CD8-positive, alpha-beta memory T cell (primary cell): Measurements from ENCODE around the gene GRID1. TPM values are rescaled to one million over a fixed set of nuclear protein-coding genes. Genes with fewer than 3 reads are reported as not detected.

Experiments used
- CTCF ChIA-PET: fragments of 350-600 bp; sonication (Branson Sonifier 250); formaldehyde crosslinking; loops from one replicate; lab custom pipeline; 2021; ENCODE audit warnings: antibody characterized with exemption; lab: Charles Lee
- POLR2A ChIA-PET: fragments of 350-600 bp; sonication (Branson Sonifier 250); formaldehyde crosslinking; loops from one replicate; lab custom pipeline; 2021; ENCODE audit warnings: antibody characterized with exemption; lab: Charles Lee
- DNase-seq, 5 donors: peaks; one replicate each; pipeline versions ENCODE4 v3.0.0 to v3.0.0-alpha.2; 2020 to 2022; ENCODE audit warnings: mixed read lengths in 1 of 5
- H3K27ac ChIP-seq: one replicate; pipeline ENCODE4 v1.7.0; 2013; ENCODE audit warnings: low read depth, mild to moderate bottlenecking, low read length, moderate library complexity
- H3K27me3 ChIP-seq: 2 replicates; pipeline ENCODE4 v1.7.0; 2013; ENCODE audit warnings: low read length, mild to moderate bottlenecking; ENCODE audit not compliant: insufficient read depth, poor library complexity, severe bottlenecking
- H3K36me3 ChIP-seq: 2 replicates; pipeline ENCODE4 v1.7.0; 2013; ENCODE audit warnings: mild to moderate bottlenecking, low read length, moderate library complexity; ENCODE audit not compliant: insufficient read depth
- H3K4me1 ChIP-seq: 2 replicates; pipeline ENCODE4 v1.7.0; 2013; ENCODE audit warnings: mild to moderate bottlenecking, low read length, moderate library complexity; ENCODE audit not compliant: insufficient read depth
- H3K4me3 ChIP-seq: 2 replicates; pipeline ENCODE4 v1.7.0; 2013; ENCODE audit warnings: mild to moderate bottlenecking, low read length
- H3K9me3 ChIP-seq: 2 replicates; pipeline ENCODE4 v1.7.0; 2013; ENCODE audit warnings: mild to moderate bottlenecking, low read length
- H3K27ac Mint-ChIP-seq, 8 donors: one replicate each; pipeline ENCODE4 v1.8.0; 2020 to 2021; ENCODE audit warnings: mixed read lengths in 8 of 8, mild to moderate bottlenecking in 6 of 8, inconsistent platforms in 3 of 8, moderate library complexity in 3 of 8
- H3K27me3 Mint-ChIP-seq, 2 donors: one replicate each; pipeline ENCODE4 v1.8.0; 2020 to 2021; ENCODE audit warnings: mixed read lengths in 2 of 2, mild to moderate bottlenecking in 1 of 2, moderate library complexity in 1 of 2
- H3K36me3 Mint-ChIP-seq, 3 donors: one replicate each; pipeline ENCODE4 v1.8.0; 2020 to 2021; ENCODE audit warnings: mixed read lengths in 3 of 3, inconsistent platforms in 1 of 3, mild to moderate bottlenecking in 1 of 3
- H3K4me1 Mint-ChIP-seq, 3 donors: one replicate each; pipeline ENCODE4 v1.8.0; 2020 to 2021; ENCODE audit warnings: mixed read lengths in 3 of 3, inconsistent platforms in 1 of 3, mild to moderate bottlenecking in 1 of 3
- H3K4me3 Mint-ChIP-seq, 7 donors: one replicate each; pipeline ENCODE4 v1.8.0; 2020 to 2021; ENCODE audit warnings: mixed read lengths in 7 of 7, mild to moderate bottlenecking in 6 of 7, moderate library complexity in 4 of 7, inconsistent platforms in 2 of 7
- H3K9me3 Mint-ChIP-seq, 5 donors: one replicate each; pipeline ENCODE4 v1.8.0; 2020 to 2022; ENCODE audit warnings: mixed read lengths in 5 of 5, mild to moderate bottlenecking in 3 of 5, moderate library complexity in 2 of 5, inconsistent platforms in 1 of 5
- polyA plus RNA-seq: library from polyadenylated mRNA; unstranded; fragments of 300-500 nt; fragmentation: Illumina TruSeq; gene quantifications from one replicate; pipeline ENCODE4 v1.2.3, GENCODE V29; 2021
- total RNA-seq, 2 experiments: library from RNA; stranded (reverse); gene quantifications; one replicate each; pipeline ENCODE4 v1.2.3, GENCODE V29; 2021

Gene GRID1
- total and polyA plus RNA-seq, 3 experiments from 2014 or later, result not detected

GRCh38 chr10:85617751-85618546 is 748.6 kb downstream of the GRID1 start:
- no peaks in the 10 kb centered on the region for H3K36me3 Mint-ChIP-seq
- Histone ChIP-seq H3K27ac (no peak overlapping the region), H3K36me3 (no peaks in the 10 kb centered on the region), H3K4me1 (peaks cover 25% of the 10 kb centered on the region), H3K4me3 (no peak overlapping the region), H3K27me3 (no peaks in the 10 kb centered on the region), H3K9me3 (no peaks in the 10 kb centered on the region)
- peaks cover 0 to 4% of the 10 kb centered on the region in 2 donors for H3K27me3 Mint-ChIP-seq
- H3K9me3 Mint-ChIP-seq, result no peaks in the 10 kb centered on the region
- H3K27ac Mint-ChIP-seq, result no peak overlapping the region
- no peak for DNase-seq
- POLR2A ChIA-PET, result no interaction called here
- H3K4me3 Mint-ChIP-seq, result no peak overlapping the region
- peaks cover 17 to 26% (median 26%) of the 10 kb centered on the region in 3 donors for H3K4me1 Mint-ChIP-seq
- CTCF ChIA-PET, result no interaction called here

GRCh38 chr10:85615556-85615955 is 751.0 kb downstream of the GRID1 start:
- CTCF ChIA-PET, result no interaction called here
- Histone ChIP-seq H3K27ac (no peak overlapping the region), H3K4me3 (no peak overlapping the region), H3K27me3 (no peaks in the 10 kb centered on the region), H3K36me3 (no peaks in the 10 kb centered on the region), H3K9me3 (no peaks in the 10 kb centered on the region), H3K4me1 (peaks cover 42% of the 10 kb centered on the region)
- no peaks in the 10 kb centered on the region for H3K36me3 Mint-ChIP-seq
- H3K27ac Mint-ChIP-seq, result no peak overlapping the region
- no peaks in the 10 kb centered on the region for H3K9me3 Mint-ChIP-seq
- H3K4me1 Mint-ChIP-seq, result peaks cover 37 to 49% (median 48%) of the 10 kb centered on the region in 3 donors
- POLR2A ChIA-PET, result no interaction called here
- peaks cover 0 to 4% of the 10 kb centered on the region in 2 donors for H3K27me3 Mint-ChIP-seq
- no peak for DNase-seq
- no peak overlapping the region for H3K4me3 Mint-ChIP-seq

GRCh38 chr10:85614981-85615380 is 751.6 kb downstream of the GRID1 start:
- H3K36me3 ChIP-seq, result no peaks in the 10 kb centered on the region
- peaks cover 42% of the 10 kb centered on the region for H3K4me1 ChIP-seq
- no peaks in the 10 kb centered on the region for H3K36me3 Mint-ChIP-seq
- no peaks in the 10 kb centered on the region for H3K9me3 ChIP-seq
- H3K4me3 ChIP-seq, result no peak overlapping the region
- no peak for DNase-seq
- H3K4me3 Mint-ChIP-seq, result no peak overlapping the region
- POLR2A ChIA-PET, result no interaction called here
- no peak overlapping the region for H3K27ac Mint-ChIP-seq
- H3K27ac ChIP-seq, result no peak overlapping the region
- peaks cover 38 to 55% (median 53%) of the 10 kb centered on the region in 3 donors for H3K4me1 Mint-ChIP-seq
- H3K27me3 Mint-ChIP-seq, result no peaks in the 10 kb centered on the region
- CTCF ChIA-PET, result interaction anchor here (1.4 kb wide), 1 partner anchor 8 kb away, joined by 4 read pairs; no protein-coding TSS in a partner anchor
- H3K9me3 Mint-ChIP-seq, result no peaks in the 10 kb centered on the region
- no peaks in the 10 kb centered on the region for H3K27me3 ChIP-seq

GRCh38 chr10:85614566-85614965 is 752.0 kb downstream of the GRID1 start:
- Histone ChIP-seq H3K36me3 (no peaks in the 10 kb centered on the region), H3K27ac (no peak overlapping the region), H3K9me3 (no peaks in the 10 kb centered on the region), H3K4me3 (no peak overlapping the region), H3K4me1 (peaks cover 42% of the 10 kb centered on the region), H3K27me3 (no peaks in the 10 kb centered on the region)
- Mint-ChIP-seq H3K36me3 (no peaks in the 10 kb centered on the region), H3K27ac (no peak overlapping the region), H3K9me3 (no peaks in the 10 kb centered on the region), H3K4me3 (peak overlapping the region in 3 of 7 donors; percentile 1 to 10 (median 6)), H3K27me3 (no peaks in the 10 kb centered on the region), H3K4me1 (peaks cover 38 to 59% (median 57%) of the 10 kb centered on the region in 3 donors)
- ChIA-PET CTCF (interaction anchor here (1.4 kb wide), 1 partner anchor 9 kb away, joined by 4 read pairs; no protein-coding TSS in a partner anchor), POLR2A (no interaction called here)
- DNase-seq, result peak in 1 of 5 donors; percentile 7

GRCh38 chr10:85613391-85613790 is 753.2 kb downstream of the GRID1 start:
- H3K9me3 ChIP-seq, result no peaks in the 10 kb centered on the region
- H3K9me3 Mint-ChIP-seq, result peaks cover 0 to 2% (median 0%) of the 10 kb centered on the region in 5 donors
- peaks cover 38 to 59% (median 57%) of the 10 kb centered on the region in 3 donors for H3K4me1 Mint-ChIP-seq
- H3K27ac Mint-ChIP-seq, result peak overlapping the region in 1 of 8 donors; percentile 19
- no peaks in the 10 kb centered on the region for H3K36me3 Mint-ChIP-seq
- H3K27ac ChIP-seq, result no peak overlapping the region
- H3K4me3 Mint-ChIP-seq, result peak overlapping the region in 3 of 7 donors; percentile 0 to 70 (median 43)
- H3K4me3 ChIP-seq, result no peak overlapping the region
- H3K4me1 ChIP-seq, result peaks cover 42% of the 10 kb centered on the region
- H3K36me3 ChIP-seq, result no peaks in the 10 kb centered on the region
- DNase-seq, result no peak
- H3K27me3 Mint-ChIP-seq, result no peaks in the 10 kb centered on the region
- H3K27me3 ChIP-seq, result no peaks in the 10 kb centered on the region
- POLR2A ChIA-PET, result no interaction called here
- CTCF ChIA-PET, result interaction anchor here (0.9 to 1.5 kb wide), 2 partner anchors 9 to 23 kb away, joined by 3 to 4 read pairs; no protein-coding TSS in a partner anchor

- Histone ChIP-seq H3K27ac (no peak overlapping the region), H3K9me3 (no peaks in the 10 kb centered on the region), H3K27me3 (no peaks in the 10 kb centered on the region), H3K36me3 (no peaks in the 10 kb centered on the region), H3K4me3 (peak overlapping the region; percentile 40), H3K4me1 (peaks cover 42% of the 10 kb centered on the region)
- Mint-ChIP-seq H3K9me3 (peaks cover 0 to 3% (median 0%) of the 10 kb centered on the region in 5 donors), H3K4me1 (peaks cover 38 to 59% (median 57%) of the 10 kb centered on the region in 3 donors), H3K36me3 (no peaks in the 10 kb centered on the region), H3K4me3 (peak overlapping the region; percentile 4 to 89 (median 70)), H3K27me3 (no peaks in the 10 kb centered on the region), H3K27ac (peak overlapping the region in 6 of 8 donors; percentile 42 to 92 (median 64))
- ChIA-PET POLR2A (interaction anchor here (0.8 kb wide), 1 partner anchor 19 kb away, joined by 4 read pairs; no protein-coding TSS in a partner anchor), CTCF (interaction anchor here (1.5 to 1.6 kb wide), 2 partner anchors 10 to 19 kb away, joined by 4 to 7 read pairs; no protein-coding TSS in a partner anchor)
- no peak for DNase-seq
Measured at GRCh38 chr10:85612833-85613232, 753.8 kb downstream of the GRID1 start.

- no peaks in the 10 kb centered on the region for H3K9me3 ChIP-seq
- peak overlapping the region; percentile 40 for H3K4me3 ChIP-seq
- no peaks in the 10 kb centered on the region for H3K27me3 ChIP-seq
- peak overlapping the region in 7 of 8 donors; percentile 7 to 92 (median 70) for H3K27ac Mint-ChIP-seq
- H3K4me1 Mint-ChIP-seq, result peaks cover 38 to 59% (median 57%) of the 10 kb centered on the region in 3 donors
- H3K4me3 Mint-ChIP-seq, result peak overlapping the region; percentile 4 to 89 (median 70)
- H3K9me3 Mint-ChIP-seq, result peaks cover 0 to 5% (median 0%) of the 10 kb centered on the region in 5 donors
- ChIA-PET POLR2A (interaction anchor here (0.8 kb wide), 1 partner anchor 18 kb away, joined by 4 read pairs; no protein-coding TSS in a partner anchor), CTCF (interaction anchor here (1.5 to 1.6 kb wide), 2 partner anchors 10 to 18 kb away, joined by 4 to 7 read pairs; no protein-coding TSS in a partner anchor)
- peaks cover 42% of the 10 kb centered on the region for H3K4me1 ChIP-seq
- no peaks in the 10 kb centered on the region for H3K36me3 ChIP-seq
- H3K27me3 Mint-ChIP-seq, result no peaks in the 10 kb centered on the region
- no peak overlapping the region for H3K27ac ChIP-seq
- no peaks in the 10 kb centered on the region for H3K36me3 Mint-ChIP-seq
- DNase-seq, result peak in 3 of 5 donors; percentile 57 to 66 (median 59)
Measured at GRCh38 chr10:85612378-85612775, 754.2 kb downstream of the GRID1 start.
